NCI-H2196 (cell line): ENCODE measurements around the gene TMEM88.
"Not testable (repeated sequence)": the region's sequence is repeated elsewhere in the genome, so short reads cannot be mapped to it uniquely, and the experiment has no call there.

Experiments
- DNase-seq: peaks from one replicate; lab custom pipeline; 2025; ENCODE audit not compliant: unreplicated experiment; lab: John Stamatoyannopoulos, UW

Gene TMEM88, protein sequence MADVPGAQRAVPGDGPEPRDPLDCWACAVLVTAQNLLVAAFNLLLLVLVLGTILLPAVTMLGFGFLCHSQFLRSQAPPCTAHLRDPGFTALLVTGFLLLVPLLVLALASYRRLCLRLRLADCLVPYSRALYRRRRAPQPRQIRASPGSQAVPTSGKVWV

DNA sequence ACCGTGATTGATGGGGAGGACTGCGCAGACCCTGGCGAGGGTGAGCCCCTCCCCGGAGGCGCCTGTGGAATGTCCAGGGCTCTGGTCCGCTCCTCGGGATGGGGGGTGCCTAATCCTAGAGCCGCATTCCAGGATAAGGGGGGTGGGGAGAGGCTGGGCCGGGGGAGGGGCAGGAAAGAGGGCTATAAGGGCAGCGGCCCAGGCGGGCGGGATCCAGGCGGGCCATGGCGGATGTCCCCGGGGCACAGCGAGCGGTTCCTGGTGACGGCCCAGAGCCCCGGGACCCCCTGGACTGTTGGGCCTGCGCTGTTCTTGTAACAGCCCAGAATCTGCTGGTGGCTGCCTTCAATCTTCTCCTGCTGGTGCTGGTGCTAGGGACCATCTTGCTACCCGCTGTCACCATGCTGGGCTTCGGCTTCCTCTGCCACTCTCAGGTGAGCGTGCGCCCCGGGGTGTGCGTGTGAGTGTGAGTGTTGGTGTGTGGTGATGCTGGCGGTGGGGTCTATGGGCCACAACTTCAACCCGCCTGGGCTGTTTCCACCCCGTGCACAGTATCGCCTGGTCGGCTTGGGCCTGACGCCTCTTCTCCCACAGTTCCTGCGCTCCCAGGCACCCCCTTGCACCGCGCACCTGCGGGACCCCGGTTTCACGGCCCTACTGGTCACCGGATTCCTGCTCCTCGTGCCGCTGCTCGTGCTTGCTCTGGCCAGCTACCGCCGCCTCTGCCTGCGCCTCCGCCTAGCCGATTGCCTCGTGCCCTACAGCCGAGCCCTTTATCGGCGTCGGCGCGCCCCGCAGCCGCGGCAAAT is at the start of gene TMEM88:
TSS of gene TMEM88 (plus strand) at position 216 of the 809 bp plus-strand sequence. CDS start at position 225, 9 bp downstream.
- DNase-seq = no peak

DNA sequence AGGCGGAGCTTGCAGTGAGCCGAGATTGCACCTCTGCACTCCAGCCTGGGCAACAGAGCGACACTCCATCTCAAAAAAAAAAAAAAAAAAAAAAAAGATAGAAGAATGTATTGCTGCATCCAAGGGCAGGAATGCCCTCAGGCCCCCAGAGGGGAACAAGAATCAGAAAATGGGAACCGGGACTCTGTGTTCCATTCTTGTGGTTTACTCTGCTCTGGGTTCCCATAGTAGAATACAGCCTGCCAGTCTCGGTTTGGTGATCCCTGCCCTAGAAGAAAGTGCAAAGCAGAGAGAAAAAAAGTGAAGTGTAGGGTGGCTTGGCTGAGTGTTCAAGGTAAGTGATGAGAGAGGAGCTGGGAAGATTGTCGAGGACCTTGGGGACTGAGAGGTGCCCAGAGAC is 48.3 kb upstream of the TMEM88 start:
- DNase-seq = no peak

DNA sequence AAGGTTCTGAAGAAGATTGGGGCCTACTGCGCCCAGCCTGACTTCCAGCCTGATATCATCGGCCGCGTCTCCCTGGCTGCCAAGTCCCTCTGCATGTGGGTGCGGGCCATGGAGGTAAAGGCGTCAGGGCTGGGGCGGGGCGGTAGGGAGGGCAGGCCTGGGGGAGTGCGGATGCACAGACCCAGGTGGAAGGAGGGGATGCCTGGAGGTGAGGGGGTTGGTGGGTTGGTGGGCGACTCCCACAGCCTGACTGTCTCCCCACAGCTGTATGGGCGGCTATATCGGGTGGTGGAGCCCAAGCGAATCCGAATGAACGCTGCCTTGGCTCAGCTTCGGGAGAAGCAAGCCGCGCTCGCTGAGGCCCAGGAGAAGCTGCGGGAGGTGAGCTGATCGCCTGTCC is 47.7 kb upstream of the TMEM88 start:
- DNase-seq = no peak

DNA sequence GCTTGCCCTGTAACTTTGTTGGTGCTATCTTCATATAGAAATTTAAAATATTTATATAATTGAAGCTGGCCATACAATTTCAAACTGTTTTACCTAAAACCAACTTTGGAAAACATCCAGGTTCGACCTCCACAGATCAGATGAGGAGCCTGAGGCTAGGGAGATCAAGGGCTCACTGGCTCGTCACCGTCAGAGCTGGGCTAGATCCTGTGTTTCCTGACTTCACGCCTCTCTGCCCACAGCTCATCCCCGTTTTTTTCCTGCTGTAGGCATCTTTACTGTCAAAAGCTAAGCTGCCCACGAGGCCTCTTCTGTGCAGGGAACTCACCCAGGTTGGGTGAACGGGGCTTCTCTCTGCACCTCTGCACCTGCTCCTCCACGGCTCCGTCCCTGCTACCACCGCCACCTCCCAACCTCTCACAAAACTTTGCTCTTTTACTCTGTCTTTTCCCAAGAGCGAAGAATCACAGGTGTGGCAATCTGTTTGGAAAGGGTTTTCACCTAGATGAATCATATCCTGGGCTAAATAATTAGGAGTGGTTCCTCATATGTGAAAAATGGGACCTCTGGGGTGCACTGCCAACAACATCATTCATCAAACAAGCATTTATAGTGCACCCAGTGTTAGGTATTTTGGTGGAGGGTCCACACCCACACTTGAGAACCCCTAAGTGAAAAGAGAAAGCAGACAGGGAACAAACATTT is 45.6 kb upstream of the TMEM88 start:
- no peak for DNase-seq

DNA sequence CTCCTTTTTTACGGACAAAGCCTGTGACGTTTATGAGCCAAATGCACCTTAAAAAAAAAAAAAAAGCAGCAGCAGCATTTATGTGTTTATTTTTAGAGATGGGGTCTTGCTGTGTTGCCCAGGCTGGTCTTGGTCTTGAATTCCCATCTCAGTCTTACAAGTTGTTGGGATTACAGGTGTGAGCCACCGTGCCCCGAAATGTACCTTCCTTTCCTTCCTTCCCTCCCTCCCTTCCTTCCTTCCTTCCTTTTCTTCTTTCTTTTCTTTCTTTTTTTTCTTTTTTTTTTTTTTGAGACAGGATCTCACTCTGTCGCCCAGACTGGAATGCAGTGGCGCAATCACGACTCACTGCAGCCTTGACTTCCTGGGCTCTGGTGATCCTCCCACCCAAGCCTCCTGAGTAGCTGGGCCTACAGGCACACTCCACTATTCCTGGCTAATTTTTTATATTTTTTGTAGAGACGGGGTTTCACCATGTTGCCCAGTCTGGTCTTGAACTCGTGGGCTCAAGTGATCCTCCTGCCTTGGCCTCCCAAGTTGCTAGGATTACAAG is 45.0 kb upstream of the TMEM88 start:
- DNase-seq = not testable (repeated sequence)

DNA sequence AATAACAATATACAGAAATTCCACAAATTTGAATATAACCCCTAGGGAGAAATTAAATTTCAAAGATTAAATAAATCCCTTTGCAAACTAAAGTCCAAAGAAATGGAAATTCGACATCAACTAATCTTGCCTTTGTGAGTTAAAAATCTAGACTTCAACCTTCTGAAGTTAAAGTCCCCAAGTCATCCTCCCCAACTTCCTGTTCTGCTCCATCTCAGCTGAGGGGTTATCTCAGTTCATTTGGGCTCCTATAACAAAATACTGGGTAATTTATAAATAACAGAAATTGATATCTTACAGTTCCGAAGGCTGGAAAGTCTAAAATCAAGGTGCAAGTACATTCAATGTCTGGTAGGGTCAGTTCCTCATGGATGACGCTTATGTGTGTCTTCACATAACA is 43.6 kb upstream of the TMEM88 start:
- DNase-seq = no peak

DNA sequence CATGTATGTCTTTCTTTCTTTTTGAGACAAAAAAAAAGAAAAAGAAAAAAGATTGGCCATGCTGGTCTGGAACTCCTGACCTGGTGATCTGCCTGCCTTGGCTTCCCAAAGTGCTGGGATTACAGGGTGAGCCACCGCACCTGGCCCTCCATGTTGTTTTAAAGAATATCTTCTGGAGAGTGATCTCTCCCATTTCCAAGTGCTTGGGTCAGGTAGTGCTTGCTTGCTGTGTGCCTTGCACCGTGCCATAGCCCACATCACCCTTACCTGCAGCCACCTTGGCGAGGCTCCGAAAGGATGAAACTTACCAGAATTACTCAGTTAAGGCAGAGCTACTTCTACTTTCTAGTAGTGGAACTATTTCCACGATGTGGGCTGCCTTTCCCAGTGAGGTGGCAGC is 39.9 kb upstream of the TMEM88 start:
- DNase-seq = no peak

DNA sequence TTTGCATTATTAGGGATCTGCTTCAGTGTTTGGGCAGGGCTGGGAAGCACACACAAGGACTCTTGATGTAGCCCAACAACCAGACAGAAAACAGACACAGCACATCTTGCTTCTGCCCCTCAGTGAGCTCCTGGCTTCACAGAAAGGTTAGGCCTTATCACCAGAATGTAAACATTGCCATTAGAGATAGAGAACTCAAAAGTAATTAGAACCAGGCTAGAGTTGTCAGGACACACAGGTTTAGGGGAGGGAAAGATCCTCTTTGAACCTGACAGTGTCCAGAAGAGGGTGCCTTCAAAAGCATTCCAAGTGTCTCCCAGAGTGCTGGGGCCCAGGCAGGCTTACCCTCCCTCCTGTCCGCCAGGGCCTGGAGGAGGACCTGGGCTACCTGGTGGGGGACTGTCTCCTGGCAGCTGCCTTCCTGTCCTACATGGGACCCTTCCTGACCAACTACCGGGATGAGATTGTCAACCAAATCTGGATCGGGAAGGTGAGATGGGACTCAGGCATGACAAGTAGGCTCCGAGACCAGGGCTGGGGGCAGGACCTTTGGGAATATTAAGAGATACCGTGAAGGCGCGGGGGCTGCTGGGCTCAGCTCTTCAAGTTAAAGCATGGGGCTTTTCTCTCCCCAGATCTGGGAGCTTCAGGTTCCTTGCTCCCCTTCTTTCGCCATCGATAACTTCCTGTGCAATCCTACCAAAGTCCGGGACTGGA is 37.8 kb upstream of the TMEM88 start:
- no peak for DNase-seq

DNA sequence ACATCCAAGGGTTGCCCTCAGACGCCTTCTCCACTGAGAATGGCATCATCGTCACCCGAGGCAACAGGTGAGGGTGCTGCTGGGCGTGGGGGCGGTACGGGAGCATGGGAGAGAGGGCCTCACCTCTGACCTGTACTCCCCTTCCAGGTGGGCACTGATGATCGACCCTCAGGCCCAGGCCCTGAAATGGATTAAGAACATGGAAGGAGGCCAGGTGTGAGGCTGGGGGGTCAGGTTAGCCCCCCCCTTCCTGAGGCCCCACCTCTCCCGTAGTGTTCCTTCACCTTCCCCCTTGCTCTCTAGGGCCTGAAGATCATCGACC is 37.3 kb upstream of the TMEM88 start:
- no peak for DNase-seq

DNA sequence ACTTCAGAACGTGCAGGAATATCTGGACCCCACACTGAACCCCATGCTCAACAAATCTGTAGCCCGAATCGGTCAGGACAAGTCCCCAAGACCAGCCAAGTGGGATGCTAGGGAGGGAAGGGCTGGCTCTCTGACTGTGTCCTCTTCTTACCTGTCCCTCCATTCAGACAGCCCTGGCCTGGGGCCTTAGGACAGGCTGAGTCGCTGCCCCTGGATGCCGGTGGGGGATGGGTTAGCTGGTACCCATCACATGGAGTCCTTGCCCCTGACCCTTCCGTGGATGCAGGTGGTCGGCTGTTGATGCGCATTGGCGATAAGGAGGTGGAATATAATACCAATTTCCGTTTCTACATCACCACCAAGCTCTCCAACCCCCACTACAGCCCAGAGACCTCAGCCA is 36.8 kb upstream of the TMEM88 start:
- no peak for DNase-seq

DNA sequence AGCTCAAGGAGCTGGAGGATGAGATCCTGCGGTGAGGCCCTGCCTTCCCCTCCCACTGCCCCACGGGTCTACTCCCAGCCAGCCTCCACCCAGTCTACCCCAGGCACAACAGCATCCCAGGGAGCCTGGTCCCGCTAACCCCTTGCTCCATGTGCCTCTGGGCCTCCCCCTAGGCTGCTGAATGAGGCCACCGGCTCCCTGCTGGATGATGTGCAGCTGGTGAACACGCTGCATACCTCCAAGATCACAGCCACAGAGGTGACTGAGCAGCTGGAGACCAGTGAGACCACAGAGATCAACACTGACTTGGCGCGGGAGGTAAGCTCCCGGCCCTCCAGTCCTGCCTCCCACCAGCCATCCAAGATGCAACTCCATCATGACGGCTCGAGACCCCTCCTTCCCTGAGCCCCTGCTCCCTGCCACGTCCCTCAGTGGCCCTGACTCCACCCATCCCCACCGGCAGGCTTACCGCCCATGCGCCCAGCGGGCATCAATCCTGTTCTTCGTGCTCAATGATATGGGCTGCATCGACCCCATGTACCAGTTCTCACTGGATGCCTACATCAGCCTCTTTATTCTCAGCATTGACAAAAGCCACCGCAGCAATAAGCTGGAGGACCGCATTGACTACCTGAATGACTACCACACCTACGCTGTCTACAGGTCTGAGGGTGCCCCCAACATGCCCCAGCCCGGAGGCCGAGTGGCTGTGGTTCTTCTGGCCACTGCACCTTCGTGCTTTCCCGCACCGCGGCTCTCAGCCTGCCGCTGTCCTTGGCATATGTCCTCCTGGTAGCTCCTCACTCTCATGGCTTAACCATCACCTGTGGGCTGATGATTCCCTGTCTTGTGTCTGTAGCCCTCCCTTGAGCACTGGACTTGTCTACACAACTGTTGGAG is 35.9 kb upstream of the TMEM88 start:
- DNase-seq = no peak

DNA sequence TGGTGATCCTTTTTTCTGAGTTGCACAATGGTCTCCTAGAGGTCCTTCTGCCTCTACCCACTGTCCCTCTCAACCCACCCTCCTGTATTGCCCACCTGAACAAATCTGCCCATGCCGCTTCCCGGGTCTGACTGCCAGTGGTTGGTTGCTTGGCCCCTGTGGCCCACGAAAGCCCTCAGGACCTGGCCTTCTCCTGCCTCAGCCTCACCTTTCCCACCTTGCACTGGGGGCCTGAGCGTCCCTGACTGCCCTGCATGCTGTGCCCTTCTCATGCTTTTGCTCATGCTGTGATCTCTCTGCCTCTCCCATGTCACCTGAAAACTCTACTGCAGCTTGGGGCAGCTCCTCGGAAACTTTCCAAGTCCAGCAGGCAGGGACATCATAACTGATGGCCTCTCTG is 34.6 kb upstream of the TMEM88 start:
- DNase-seq = no peak

DNA sequence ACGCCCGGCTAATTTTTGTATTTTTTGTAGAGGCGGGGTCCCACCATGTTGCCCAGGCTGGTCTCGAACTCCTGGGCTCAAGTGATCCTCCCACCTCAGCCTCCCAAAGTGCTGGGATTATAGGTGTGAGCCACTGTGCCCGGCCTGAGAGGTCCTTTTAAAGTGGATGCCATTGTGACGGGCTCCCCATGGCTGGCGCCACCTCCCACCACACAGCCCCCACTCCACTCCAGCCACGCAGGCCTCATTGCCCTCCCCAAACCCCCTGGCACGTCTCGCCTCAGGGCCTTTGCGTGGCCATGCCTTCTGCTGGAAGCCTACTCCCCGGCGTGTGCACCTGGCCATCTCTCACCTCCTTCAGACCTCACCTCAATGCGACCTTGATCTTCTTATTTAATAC is 32.7 kb upstream of the TMEM88 start:
- DNase-seq = no peak

DNA sequence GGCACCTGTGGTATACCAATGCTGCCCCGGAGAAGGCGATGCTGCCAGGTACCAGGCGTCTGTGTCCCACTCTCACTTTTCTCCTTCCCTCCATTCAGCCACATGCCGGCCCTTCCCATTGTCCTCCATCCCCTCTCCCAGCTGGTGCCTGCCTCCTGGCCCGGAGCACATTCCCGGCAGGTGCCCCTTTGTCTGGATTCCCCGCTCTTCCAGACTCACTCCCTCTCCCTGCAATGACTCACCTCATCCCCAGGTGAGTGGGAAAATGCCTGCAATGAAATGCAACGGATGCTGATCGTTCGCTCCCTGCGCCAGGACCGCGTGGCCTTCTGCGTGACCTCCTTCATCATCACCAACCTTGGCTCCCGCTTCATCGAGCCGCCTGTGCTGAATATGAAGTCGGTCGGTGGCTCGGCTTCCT is 31.3 kb upstream of the TMEM88 start:
- no peak for DNase-seq

DNA sequence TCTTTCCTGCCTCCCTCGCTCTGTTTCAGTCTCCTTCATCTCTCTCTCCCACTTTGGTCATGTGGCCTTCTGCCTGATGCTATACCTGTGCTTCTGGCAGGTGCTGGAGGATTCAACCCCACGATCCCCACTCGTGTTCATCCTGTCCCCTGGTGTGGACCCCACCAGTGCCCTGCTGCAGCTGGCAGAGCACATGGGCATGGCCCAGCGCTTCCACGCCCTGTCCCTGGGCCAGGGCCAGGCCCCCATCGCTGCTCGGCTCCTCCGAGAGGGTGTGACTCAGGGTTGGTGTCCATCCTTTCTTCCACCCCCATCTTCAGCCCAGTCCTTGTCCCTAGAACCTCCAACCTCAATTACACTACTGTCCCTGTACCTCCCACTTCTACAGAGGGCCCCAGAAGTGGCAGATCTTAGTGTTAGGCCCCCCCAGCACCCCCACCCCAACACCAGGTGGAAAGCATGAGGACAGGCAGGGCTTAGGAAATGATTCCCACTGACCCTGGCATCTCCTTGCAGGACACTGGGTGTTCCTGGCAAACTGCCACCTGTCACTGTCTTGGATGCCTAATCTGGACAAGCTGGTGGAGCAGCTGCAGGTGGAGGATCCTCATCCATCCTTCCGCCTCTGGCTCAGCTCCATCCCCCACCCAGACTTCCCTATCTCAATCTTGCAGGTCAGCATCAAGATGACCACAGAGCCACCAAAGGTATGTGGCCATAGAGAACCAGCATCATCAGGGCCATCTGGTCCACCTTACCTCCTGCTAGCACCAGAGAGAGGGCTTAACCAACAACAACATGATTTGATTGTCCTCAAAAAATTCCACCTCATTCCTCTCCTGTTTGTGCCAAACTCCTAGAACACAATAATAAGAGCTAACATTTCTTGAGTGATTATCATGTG is 30.6 kb upstream of the TMEM88 start:
- DNase-seq = no peak

DNA sequence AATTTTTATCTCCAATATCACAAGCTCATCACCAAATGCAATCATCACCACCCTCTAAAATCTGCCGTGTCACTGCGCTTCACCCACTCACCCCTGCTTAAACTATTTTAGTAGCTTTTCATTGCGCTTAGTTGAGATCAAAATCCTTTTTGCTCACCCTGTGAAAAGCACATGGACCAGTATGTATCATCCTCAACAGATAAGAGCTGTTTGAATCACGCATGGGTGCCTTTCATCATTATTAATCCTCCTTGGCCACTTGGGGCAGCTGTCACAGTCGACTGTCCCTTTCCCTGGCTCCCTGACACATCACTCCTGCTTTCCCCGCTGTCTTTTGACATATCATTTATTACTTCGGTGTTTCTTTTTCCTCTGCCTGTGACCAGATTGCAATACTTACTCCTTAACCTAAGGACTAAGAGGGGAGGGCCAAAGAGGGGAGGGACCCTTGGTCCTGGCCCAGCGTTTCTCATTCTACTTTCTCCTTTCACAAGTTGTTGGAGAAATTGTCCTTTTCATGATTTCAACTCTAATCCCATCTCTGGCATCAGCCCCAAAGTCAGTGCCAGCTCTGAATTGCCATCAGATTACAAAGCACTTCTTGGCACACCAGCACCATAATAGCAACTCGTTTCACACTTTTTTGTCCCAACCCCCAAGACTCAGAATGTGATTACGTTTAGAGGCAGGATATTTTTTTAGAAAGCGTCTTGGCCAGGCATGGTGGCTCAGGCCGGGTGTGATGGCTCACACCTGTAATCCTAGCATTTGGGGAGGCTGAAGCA is 29.5 kb upstream of the TMEM88 start:
- DNase-seq = no peak

DNA sequence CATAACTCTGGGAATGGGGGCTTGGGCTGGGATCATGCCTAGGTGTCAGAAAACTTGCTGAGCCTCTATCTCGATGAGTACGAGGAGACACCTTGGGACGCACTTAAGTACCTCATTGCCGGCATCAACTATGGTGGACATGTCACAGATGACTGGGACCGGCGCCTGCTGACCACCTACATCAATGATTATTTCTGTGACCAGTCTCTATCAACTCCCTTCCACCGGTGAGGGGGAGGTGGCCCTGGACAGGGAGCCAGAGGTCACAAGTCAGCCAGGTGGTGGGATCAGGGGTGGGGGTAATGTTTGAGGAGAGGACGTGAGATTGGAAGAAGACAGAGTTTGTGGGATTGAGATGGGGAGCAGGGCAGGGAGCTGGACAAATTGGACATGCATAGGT is 24.2 kb upstream of the TMEM88 start:
- no peak for DNase-seq

DNA sequence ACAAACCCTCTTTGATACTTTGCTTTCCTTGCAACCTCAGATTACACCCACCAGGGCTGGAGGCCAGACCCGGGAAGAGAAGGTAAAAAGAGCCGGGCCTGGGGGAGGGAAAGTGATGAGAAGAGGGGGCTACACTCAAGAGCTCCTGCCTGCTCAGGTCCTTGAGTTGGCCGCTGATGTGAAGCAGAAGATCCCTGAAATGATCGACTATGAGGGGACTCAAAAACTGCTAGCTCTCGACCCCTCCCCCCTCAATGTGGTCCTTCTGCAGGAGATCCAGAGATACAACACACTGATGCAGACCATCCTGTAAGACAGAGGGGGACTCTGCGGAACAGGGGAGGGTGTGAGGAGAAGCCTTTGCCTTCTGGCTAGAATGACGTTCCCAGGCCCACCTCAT is 23.6 kb upstream of the TMEM88 start:
- DNase-seq = no peak

DNA sequence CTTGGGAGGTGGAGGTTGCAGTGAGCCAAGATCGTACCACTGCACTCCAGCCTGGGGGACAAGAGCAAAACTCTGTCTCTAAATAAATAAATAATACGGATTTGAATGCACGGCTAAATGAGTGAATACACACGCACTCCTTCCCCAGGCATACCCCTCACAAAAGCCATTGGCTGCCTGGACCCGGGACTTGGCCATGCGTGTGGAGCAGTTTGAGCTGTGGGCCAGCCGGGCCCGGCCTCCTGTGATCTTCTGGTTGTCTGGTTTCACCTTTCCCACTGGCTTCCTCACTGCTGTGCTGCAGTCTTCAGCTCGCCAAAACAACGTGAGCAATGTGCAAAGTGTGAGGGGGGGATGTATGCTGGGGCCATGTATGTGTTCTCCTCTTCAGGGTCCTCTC is 22.4 kb upstream of the TMEM88 start:
- no peak for DNase-seq
